SU-DHL-6 (cell line): ENCODE measurements around the gene HOXD10.

Experiments
- H2AFZ ChIP-seq: fragments of 200-600 bp; sonication (generic); 2 replicates; pipeline ENCODE4 v1.6.1; 2014; ENCODE audit warnings: low read depth, mild to moderate bottlenecking, moderate library complexity, mixed read lengths, antibody characterized with exemption, low read length; ENCODE audit not compliant: severe bottlenecking
- H3F3A ChIP-seq: fragments of 200-600 bp; shearing (Covaris generic); 2 replicates; pipeline ENCODE4 v1.6.0; 2016; ENCODE audit warnings: antibody characterized with exemption, mild to moderate bottlenecking; ENCODE audit not compliant: insufficient read depth
- H3K27ac ChIP-seq: fragments of 200-600 bp; sonication (generic); 2 replicates; pipeline ENCODE4 v1.5.1; 2016; ENCODE audit warnings: low read depth, mild to moderate bottlenecking, low read length, moderate library complexity, mixed read lengths
- H3K27me3 ChIP-seq: fragments of 200-600 bp; sonication (generic), shearing (Covaris generic); 2 replicates; pipeline ENCODE4 v1.6.0; 2014; ENCODE audit warnings: mild to moderate bottlenecking, low read length
- H3K36me3 ChIP-seq: fragments of 200-600 bp; sonication (generic); 2 replicates; pipeline ENCODE4 v1.6.1; 2014; ENCODE audit warnings: mild to moderate bottlenecking, low read length, mixed read lengths
- H3K4me2 ChIP-seq: fragments of 300-600, 200-600 bp; shearing (Covaris generic), sonication (generic); 2 replicates; pipeline ENCODE4 v1.6.0; 2014; ENCODE audit warnings: low read length, low read depth, mild to moderate bottlenecking; ENCODE audit not compliant: poor library complexity, severe bottlenecking
- H3K4me3 ChIP-seq: fragments of 200-600 bp; sonication (generic); 2 replicates; pipeline ENCODE4 v1.5.1; 2014; ENCODE audit warnings: antibody characterized with exemption, low read length, mild to moderate bottlenecking, mixed read lengths; ENCODE audit not compliant: insufficient read depth, poor library complexity, severe bottlenecking
- H3K79me2 ChIP-seq: fragments of 200-600 bp; sonication (generic); 2 replicates; pipeline ENCODE4 v1.6.1; 2014; ENCODE audit warnings: mild to moderate bottlenecking, low read length, moderate library complexity; ENCODE audit not compliant: insufficient read depth
- H3K9ac ChIP-seq: fragments of 200-600 bp; sonication (generic); 2 replicates; pipeline ENCODE4 v1.7.0; 2014; ENCODE audit warnings: mild to moderate bottlenecking, low read length
- H3K9me2 ChIP-seq: fragments of 200-600 bp; sonication (generic); replicated peaks from 2 replicates; pipeline ENCODE4 v1.6.1; 2014; ENCODE audit warnings: low read length; ENCODE audit not compliant: insufficient read depth
- H3K9me3 ChIP-seq: fragments of 200-600 bp; sonication (generic); 2 replicates; pipeline ENCODE4 v1.6.1; 2014; ENCODE audit warnings: low read length, mixed read lengths; ENCODE audit not compliant: insufficient read depth
- H4K20me1 ChIP-seq: fragments of 200-600 bp; sonication (generic); 2 replicates; pipeline ENCODE4 v1.6.1; 2014; ENCODE audit warnings: low read depth, mild to moderate bottlenecking, antibody characterized with exemption, low read length, moderate library complexity, mixed read lengths
- CTCF ChIP-seq: fragments of 200-600 bp; sonication (generic); IDR thresholded peaks from one replicate; pipeline ENCODE4 v1.5.1; 2017; ENCODE audit warnings: antibody characterized with exemption, mild to moderate bottlenecking, low read length, moderate library complexity; ENCODE audit not compliant: insufficient read depth, poor library complexity, severe bottlenecking
- EZH2phosphoT487 ChIP-seq: fragments of 200-600 bp; sonication (generic), shearing (Covaris generic); conservative IDR thresholded peaks from 2 replicates; pipeline ENCODE4 v1.6.1; 2018; ENCODE audit warnings: mild to moderate bottlenecking, antibody characterized with exemption, low read length, moderate library complexity, mixed read lengths

Gene HOXD10

GRCh38 chr2:176096986-176097819 lies 19.4 kb upstream of the HOXD10 start:
- H3K4me3 ChIP-seq = peak overlapping the region; percentile 42
- no peaks in the 10 kb centered on the region for H3K9me2 ChIP-seq
- no peaks in the 10 kb centered on the region for H4K20me1 ChIP-seq
- no peak for TF ChIP-seq EZH2phosphoT487
- peak; percentile 26 for TF ChIP-seq CTCF
- no peaks in the 10 kb centered on the region for H3K79me2 ChIP-seq
- peak overlapping the region; percentile 67 for H3K4me2 ChIP-seq
- no peaks in the 10 kb centered on the region for H3F3A ChIP-seq
- H2AFZ ChIP-seq = peak overlapping the region; percentile 96
- H3K36me3 ChIP-seq = no peaks in the 10 kb centered on the region
- no peak overlapping the region for H3K27ac ChIP-seq
- no peaks in the 10 kb centered on the region for H3K27me3 ChIP-seq
- peak overlapping the region; percentile 47; the same call in 1 of the 2 replicates for H3K9ac ChIP-seq
- H3K9me3 ChIP-seq = no peaks in the 10 kb centered on the region

GRCh38 chr2:176097820-176098365 lies 18.7 kb upstream of the HOXD10 start:
- H3K4me3 ChIP-seq = no peak overlapping the region
- peak overlapping the region; percentile 47; the same call in 1 of the 2 replicates for H3K9ac ChIP-seq
- H3F3A ChIP-seq = no peaks in the 10 kb centered on the region
- H3K9me3 ChIP-seq = no peaks in the 10 kb centered on the region
- TF ChIP-seq EZH2phosphoT487 (no peak), CTCF (no peak)
- no peaks in the 10 kb centered on the region for H4K20me1 ChIP-seq
- peak overlapping the region; percentile 67 for H3K4me2 ChIP-seq
- H3K9me2 ChIP-seq = no peaks in the 10 kb centered on the region
- H3K36me3 ChIP-seq = no peaks in the 10 kb centered on the region
- H2AFZ ChIP-seq = no peak overlapping the region
- no peaks in the 10 kb centered on the region for H3K27me3 ChIP-seq
- H3K79me2 ChIP-seq = no peaks in the 10 kb centered on the region
- no peak overlapping the region for H3K27ac ChIP-seq

- Histone ChIP-seq H3K9me3 (no peaks in the 10 kb centered on the region), H3K27me3 (no peaks in the 10 kb centered on the region), H3K36me3 (no peaks in the 10 kb centered on the region), H3F3A (no peaks in the 10 kb centered on the region), H3K4me2 (no peak overlapping the region), H3K4me3 (no peak overlapping the region), H2AFZ (no peak overlapping the region), H3K9me2 (no peaks in the 10 kb centered on the region), H3K79me2 (no peaks in the 10 kb centered on the region), H3K27ac (no peak overlapping the region), H4K20me1 (no peaks in the 10 kb centered on the region), H3K9ac (no peak overlapping the region)
- TF ChIP-seq CTCF (no peak), EZH2phosphoT487 (no peak)
These were observed 18.0 kb upstream of the HOXD10 start for GRCh38 chr2:176098366-176099158.
